Fibroblast of lung (primary cell): Measurements from ENCODE around the gene CDCP1. TPM values are rescaled to one million over a fixed set of nuclear protein-coding genes. Genes with fewer than 3 reads are reported as not detected.

Experiments used
- DNase-seq, 2 donors: peaks; one replicate each; pipeline versions ENCODE4 v3.0.0 to v3.0.0-alpha.2; 2010; ENCODE audit warnings: low read depth in 2 of 2
- H2AFZ ChIP-seq: 2 replicates; pipeline ENCODE4 v1.5.1; 2012; ENCODE audit warnings: low read length, control low read depth, inconsistent platforms
- H3K27ac ChIP-seq: 2 replicates; pipeline ENCODE4 v1.5.1; 2011; ENCODE audit warnings: low read length, control low read depth; ENCODE audit not compliant: insufficient read depth
- H3K27me3 ChIP-seq: 2 replicates; pipeline ENCODE4 v1.5.1; 2011; ENCODE audit warnings: mild to moderate bottlenecking, low read length; ENCODE audit not compliant: control insufficient read depth, insufficient read depth
- H3K36me3 ChIP-seq: 2 replicates; pipeline ENCODE4 v1.5.1; 2011; ENCODE audit warnings: low read length; ENCODE audit not compliant: control insufficient read depth, insufficient read depth
- H3K4me1 ChIP-seq: 2 replicates; pipeline ENCODE4 v1.5.1; 2011; ENCODE audit warnings: low read length; ENCODE audit not compliant: control insufficient read depth, insufficient read depth; ENCODE audit errors: extremely low read depth
- H3K4me2 ChIP-seq: 2 replicates; pipeline ENCODE4 v1.5.1; 2011; ENCODE audit warnings: low read length, control low read depth; ENCODE audit not compliant: insufficient read depth; ENCODE audit errors: extremely low read depth
- H3K4me3 ChIP-seq, 4 experiments: fragments of 200-600 bp in 1 of 4; sonication (generic) in 1 of 4; replicated peaks in 1 of 4; 2 replicates each; pipeline ENCODE4 v1.5.1; 2011 to 2016; ENCODE audit warnings: low read length in 4 of 4, low read depth in 3 of 4, mild to moderate bottlenecking in 3 of 4, control low read depth in 2 of 4, inconsistent platforms in 1 of 4, mixed read lengths in 1 of 4; ENCODE audit not compliant: insufficient read depth in 1 of 4; ENCODE audit errors: control extremely low read depth in 1 of 4
- H3K79me2 ChIP-seq: 2 replicates; pipeline ENCODE4 v1.5.1; 2012; ENCODE audit warnings: mild to moderate bottlenecking, low read length, inconsistent platforms; ENCODE audit not compliant: control insufficient read depth, insufficient read depth
- H3K9ac ChIP-seq: 2 replicates; pipeline ENCODE4 v1.5.1; 2011; ENCODE audit warnings: mild to moderate bottlenecking, low read length, control low read depth; ENCODE audit not compliant: insufficient read depth
- H3K9me3 ChIP-seq: 2 replicates; pipeline ENCODE4 v1.5.1; 2012; ENCODE audit warnings: low read depth, low read length; ENCODE audit not compliant: control insufficient read depth, insufficient read depth
- H4K20me1 ChIP-seq: 2 replicates; pipeline ENCODE4 v1.5.1; 2011; ENCODE audit warnings: low read length; ENCODE audit not compliant: control insufficient read depth, insufficient read depth; ENCODE audit errors: extremely low read depth
- CTCF ChIP-seq, 2 donors: IDR thresholded peaks in 1 of 2; conservative IDR thresholded peaks in 1 of 2; 1 replicate in 1 of 2; 2 replicates in 1 of 2; pipeline ENCODE4 v1.5.1; 2011 to 2012; ENCODE audit warnings: low read length in 2 of 2, control low read depth in 1 of 2, inconsistent platforms in 1 of 2, low read depth in 1 of 2, mild to moderate bottlenecking in 1 of 2
- EZH2 ChIP-seq: IDR thresholded peaks from 2 replicates; pipeline ENCODE4 v1.5.1; 2012; ENCODE audit warnings: low read length, control low read depth, mild to moderate bottlenecking; ENCODE audit errors: missing control alignments
- polyA plus RNA-seq, 2 donors: library from polyadenylated mRNA; depleted of rRNA in 1 of 2; stranded (reverse) in 1 of 2; unstranded in 1 of 2; fragments of >200 nt; gene quantifications; 2 replicates each; pipeline ENCODE4 v1.2.1, GENCODE V29; 2011 to 2012; ENCODE audit warnings: missing spikeins in 1 of 2
- total RNA-seq: library from RNA; depleted of rRNA; stranded (reverse); fragments of >200 nt; gene quantifications from 2 replicates; pipeline ENCODE4 v1.2.1, GENCODE V29; 2014

The CDCP1 gene
- total and polyA plus RNA-seq, 2 donors (not counting 1 experiment from before 2014, with no cell fraction given): 25.6 to 56.1 TPM

DNA sequence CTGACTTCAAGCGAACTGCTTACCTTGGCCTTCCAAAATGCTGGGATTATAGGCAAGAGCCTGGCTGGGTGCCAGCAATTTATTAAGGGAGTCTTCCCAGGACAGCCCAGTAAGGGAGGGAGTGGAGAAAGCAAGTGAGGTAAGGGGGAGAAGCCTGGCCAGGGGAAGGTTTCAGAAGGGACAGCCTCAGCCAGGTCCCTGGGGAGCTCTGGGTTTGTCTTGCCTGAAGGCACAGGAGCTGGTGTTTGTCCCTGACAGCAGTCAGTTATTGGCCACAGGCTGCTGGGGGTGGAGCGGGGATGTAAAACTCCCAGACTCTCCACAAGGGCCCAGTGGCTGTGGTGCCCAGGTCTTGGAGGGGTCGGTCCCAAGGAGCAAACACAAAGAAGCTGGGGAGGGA lies 33.0 kb upstream of the CDCP1 start:
- Histone ChIP-seq H3K9ac (no peak overlapping the region), H3K27ac (no peak overlapping the region), H3K79me2 (no peaks in the 10 kb centered on the region), H3K27me3 (no peaks in the 10 kb centered on the region), H4K20me1 (no peaks in the 10 kb centered on the region), H3K4me1 (peaks cover 9% of the 10 kb centered on the region), H3K4me3 (no peak overlapping the region), H2AFZ (no peak overlapping the region), H3K36me3 (no peaks in the 10 kb centered on the region), H3K9me3 (no peaks in the 10 kb centered on the region), H3K4me2 (no peak overlapping the region)
- TF ChIP-seq EZH2 (no peak), CTCF (conservative IDR thresholded peaks at IDR 0.05 in 1 of 2, IDR thresholded peaks at IDR 0.05 in 1 of 2; ENCODE audit: low read depth in 1 of 2, low read length in 2 of 2) (no peak)
- DNase-seq: no peak

DNA sequence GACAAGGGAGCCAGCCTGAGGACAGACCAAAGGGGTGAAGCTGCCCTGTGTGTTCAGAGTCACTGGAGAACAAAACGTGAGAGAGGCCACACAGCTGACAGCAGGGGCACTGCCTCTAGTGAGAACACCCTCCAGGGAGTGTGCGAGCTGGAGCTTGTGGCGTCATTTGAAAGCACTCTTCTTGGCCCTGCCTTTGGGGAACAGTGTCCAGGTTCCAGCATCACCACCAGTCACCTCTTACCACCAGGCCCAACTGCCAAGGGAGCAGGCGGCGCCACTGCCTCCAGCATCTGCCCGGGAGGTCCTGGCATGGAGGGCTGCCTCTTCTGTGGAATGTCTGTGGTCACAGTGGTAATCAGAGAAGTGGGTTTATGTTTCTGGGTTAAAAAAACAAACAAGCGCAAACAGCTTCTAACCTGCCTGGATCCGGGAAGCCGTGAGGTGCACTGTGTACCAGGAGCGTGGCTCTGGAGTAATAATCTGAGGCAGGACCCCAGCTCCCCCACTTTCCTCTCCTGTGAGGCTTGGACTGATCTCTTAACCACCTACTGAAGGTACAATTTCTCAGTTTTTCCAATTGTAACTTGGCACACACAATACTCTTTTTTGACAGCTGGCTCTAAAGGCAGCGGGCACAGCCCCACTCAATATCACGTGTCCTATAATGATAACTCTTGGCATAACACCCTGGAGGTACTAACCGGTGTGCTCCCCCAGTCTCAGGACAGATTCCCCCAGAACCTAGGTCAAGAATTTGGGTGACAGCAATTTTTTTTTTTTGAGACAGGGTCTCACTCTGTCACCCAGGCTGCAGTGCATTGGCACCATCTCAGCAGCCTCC lies 32.2 kb upstream of the CDCP1 start:
- no peak overlapping the region for H3K4me3 ChIP-seq
- no peaks in the 10 kb centered on the region for H3K9me3 ChIP-seq
- H4K20me1 ChIP-seq: no peaks in the 10 kb centered on the region
- no peaks in the 10 kb centered on the region for H3K79me2 ChIP-seq
- no peaks in the 10 kb centered on the region for H3K36me3 ChIP-seq
- H3K4me2 ChIP-seq: no peak overlapping the region
- peak; percentile 78 to 88 for DNase-seq
- H3K4me1 ChIP-seq: peaks cover 7% of the 10 kb centered on the region
- H2AFZ ChIP-seq: no peak overlapping the region
- H3K9ac ChIP-seq: no peak overlapping the region
- no peak for TF ChIP-seq EZH2
- TF ChIP-seq CTCF (conservative IDR thresholded peaks at IDR 0.05 in 1 of 2, IDR thresholded peaks at IDR 0.05 in 1 of 2; ENCODE audit: low read depth in 1 of 2, low read length in 2 of 2): no peak
- H3K27ac ChIP-seq: no peak overlapping the region
- H3K27me3 ChIP-seq: no peaks in the 10 kb centered on the region

GRCh38 chr3:45176912-45177311 lies 30.7 kb upstream of the CDCP1 start:
- H3K9ac ChIP-seq: no peak overlapping the region
- no peak for TF ChIP-seq EZH2
- no peak for TF ChIP-seq CTCF (conservative IDR thresholded peaks at IDR 0.05 in 1 of 2, IDR thresholded peaks at IDR 0.05 in 1 of 2; ENCODE audit: low read depth in 1 of 2, low read length in 2 of 2)
- no peak overlapping the region for H3K4me3 ChIP-seq
- no peaks in the 10 kb centered on the region for H3K36me3 ChIP-seq
- no peaks in the 10 kb centered on the region for H3K27me3 ChIP-seq
- no peak overlapping the region for H3K4me2 ChIP-seq
- H4K20me1 ChIP-seq: no peaks in the 10 kb centered on the region
- H2AFZ ChIP-seq: no peak overlapping the region
- H3K27ac ChIP-seq: no peak overlapping the region
- no peaks in the 10 kb centered on the region for H3K79me2 ChIP-seq
- H3K4me1 ChIP-seq: peaks cover 1% of the 10 kb centered on the region
- DNase-seq: no peak
- no peaks in the 10 kb centered on the region for H3K9me3 ChIP-seq
